NCI-H1930 (cell line): ENCODE results near the gene GFOD1.
"Not testable (repeated sequence)": the region's sequence is repeated elsewhere in the genome, so short reads cannot be mapped to it uniquely, and the experiment has no call there.

Source experiments
- DNase-seq, 2 experiments: peaks; one replicate each; lab custom pipeline; 2025; lab: John Stamatoyannopoulos, UW

The GFOD1 gene

DNA sequence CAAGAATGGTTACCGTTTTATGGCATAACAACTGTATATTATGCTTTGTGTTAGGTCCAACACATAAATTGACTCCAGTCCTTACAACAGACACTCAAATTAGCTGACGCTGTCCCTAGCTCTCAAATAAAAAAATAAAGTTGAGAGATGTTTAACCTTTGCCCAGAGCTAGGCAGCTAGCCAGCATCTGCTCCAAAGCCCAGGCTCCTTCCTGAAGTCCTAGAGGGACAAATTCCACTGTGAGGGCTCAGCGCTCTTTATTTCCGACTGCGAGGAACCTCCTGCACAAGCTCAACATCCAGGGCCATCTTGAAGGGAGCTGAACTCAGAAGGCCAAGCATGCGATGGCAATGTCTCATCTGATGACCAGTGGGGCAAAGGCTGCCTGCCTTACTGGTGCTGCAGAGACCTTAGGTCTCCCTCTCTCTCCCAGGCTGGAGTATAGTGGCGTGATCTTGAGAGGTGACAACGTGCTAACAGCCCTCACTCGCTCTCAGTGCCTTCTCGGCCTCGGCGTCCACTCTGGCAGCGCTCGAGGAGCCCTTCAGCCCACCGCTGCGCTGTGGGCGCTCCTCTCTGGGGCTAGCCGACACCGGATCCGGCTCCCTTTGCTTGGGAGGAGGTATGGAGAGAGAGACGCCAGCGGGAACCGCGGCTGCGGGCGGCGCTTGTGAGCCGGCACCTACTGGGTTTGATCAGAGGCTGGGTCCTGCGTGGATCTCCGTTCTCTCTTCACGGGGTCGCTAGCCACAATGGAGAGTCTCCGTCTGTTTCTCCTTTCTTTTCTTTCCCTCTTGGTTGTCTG, 24.7 kb upstream of the GFOD1 start:
- DNase-seq = no peak

DNA sequence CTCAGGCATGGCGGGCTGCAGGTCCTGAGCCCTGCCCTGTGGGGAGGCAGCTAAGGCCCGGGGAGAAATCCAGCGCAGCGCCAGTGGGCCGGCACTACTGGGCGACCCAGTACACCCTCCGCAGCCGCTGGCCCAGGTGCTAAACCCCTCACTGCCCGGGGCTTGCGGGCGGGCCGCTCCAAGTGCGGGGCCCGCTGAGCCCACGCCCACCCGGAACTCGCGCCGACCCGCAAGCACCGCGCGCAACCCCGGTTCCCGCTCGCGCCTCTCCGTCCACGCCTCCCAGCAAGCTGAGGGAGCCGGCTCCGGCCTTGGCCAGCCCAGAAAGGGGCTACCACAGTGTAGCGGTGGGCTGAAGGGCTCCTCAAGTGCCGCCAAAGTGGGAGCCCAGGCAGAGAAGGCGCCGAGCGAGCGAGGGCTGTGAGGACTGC, 23.8 kb upstream of the GFOD1 start:
- DNase-seq = not testable (repeated sequence)

DNA sequence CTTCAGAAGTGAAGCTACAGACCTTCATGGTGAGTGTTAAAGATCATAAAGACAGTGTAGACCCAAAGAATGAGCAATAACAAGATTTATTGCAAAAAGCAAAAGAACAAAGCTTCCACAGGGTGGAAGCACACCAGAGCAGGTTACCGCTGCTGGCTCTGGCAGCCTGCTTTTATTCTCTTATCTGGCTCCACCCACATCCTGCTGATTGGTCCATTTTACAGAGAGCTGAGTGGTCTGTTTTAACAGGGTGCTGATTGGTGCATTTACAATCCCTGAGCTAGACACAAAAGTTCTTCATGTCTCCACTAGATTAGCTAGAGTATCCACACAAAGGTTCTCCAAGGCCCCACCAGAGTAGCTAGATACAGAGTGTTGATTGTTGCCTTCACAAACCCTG, 23.0 kb upstream of the GFOD1 start:
- DNase-seq = not testable (repeated sequence)

DNA sequence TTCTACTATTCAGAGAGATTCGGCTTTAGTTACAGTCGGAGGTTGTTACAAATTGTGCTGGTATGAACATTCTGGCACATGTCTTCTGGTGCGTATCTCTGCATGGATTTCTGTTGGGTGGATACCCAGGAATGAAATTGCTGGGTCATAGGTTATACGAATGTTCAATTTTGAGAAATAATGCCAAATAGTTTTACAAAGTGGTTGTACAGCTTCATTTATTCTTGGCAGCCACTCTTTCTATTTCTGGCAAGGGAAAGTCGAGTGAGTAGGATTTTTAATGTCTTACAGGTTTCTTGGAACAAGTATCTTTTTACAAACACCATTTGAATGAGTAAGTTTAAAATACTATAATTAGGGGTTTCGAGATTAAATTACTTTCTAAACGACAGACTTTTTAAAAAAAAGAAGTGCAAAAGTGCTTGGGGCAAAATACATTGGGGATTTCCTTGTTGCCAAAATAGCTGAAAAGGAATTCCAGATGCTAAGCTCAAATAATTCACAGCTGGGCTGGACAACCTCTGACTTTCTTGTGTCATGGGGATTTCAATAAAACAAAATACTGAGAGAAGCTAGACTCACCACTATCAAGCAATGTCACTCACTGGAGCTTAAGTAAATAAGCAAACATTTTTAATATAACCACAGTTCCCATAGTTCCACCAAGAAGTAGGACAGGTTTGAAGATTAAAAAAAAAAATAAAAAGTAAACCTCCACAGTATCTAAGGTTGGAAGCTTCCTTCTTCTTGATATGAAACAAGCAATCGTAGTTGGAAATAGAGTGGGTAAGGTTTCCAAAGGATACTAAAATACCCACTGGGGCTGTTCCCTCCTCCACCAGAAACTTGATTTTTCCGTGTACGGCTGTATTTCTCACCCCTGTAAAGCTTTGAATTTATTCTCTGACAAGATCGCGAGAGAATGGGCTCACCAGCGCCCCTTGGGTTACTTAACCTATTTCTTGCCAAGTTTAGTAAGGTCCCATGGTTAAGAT, 21.6 kb upstream of the GFOD1 start:
- no peak for DNase-seq

DNA sequence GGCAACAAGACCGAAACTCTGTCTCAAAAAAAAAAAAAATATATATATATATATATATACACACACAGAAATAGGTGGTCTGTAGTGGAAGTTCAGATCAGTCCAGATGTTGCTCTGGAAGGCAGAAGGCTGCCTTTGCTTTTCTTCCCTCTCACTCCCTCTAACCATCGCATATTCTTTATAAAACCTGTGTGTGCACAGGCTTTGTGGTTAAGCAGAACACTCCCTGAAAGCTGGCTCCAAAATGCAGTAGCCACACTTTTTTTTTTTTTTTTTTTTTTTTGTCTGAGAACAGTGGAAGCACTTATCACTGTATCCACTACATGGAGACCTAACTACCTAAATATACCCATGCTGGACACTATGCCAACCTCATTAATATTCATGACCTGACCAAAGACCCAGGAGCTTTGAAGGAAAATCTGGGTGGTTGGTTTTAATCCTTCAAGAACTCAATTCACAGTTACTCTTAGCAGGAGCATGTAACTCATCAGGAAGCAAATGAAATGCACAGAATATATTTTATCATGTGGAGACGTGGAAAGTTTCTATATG, 20.0 kb upstream of the GFOD1 start:
- DNase-seq = no peak

DNA sequence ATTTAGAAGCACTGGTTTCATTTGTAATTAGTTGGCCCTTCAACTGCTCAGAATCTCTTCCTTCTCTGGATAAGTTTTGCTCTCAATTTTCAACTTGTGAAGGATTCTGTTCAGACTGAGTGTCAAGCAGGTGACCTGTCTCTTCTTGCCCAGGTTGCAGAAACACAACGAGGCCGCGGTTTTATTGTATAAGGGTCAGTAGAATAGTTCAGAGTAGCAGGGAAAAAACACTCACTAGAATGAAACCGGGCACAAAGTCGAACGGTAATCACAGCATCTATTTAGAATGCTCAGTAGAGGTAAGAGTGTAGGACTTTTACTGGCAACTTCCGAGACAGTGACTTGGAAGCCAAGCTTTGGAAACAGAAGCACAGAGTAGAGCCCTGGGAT, 17.9 kb upstream of the GFOD1 start:
- no peak for DNase-seq

DNA sequence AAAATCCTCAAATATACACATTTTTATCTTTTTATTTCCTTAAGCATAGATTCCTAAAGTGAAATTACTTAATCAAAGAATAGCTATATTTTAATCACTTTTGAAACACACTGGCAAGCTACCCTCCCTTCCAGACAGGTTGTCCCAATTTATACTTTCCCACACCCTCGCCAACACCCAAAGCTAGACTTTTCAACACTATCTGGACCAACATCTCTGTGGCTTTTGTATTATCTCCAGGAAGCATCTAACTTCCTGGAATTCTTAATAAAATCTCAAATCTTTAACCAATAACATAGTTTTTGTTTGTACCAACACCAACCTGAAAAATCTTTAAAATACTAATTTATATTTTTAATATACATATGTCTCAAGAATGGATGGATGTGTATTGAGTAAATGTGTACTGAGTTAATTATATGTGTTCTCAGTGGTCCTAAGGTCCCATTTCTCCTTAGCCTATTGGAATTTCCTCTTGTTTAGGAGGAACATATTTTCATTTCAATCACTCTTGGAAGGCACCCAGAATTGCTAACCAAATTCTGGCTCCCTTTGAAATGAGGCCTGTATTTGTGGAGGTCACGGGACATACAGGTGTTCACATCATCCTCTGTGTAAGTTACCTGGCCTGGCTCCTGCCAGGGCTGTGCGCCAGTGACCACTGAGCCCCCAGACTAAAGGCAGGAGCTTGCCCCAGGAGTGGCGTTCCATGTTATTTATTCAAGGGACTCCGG, 17.4 kb upstream of the GFOD1 start:
- no peak for DNase-seq

DNA sequence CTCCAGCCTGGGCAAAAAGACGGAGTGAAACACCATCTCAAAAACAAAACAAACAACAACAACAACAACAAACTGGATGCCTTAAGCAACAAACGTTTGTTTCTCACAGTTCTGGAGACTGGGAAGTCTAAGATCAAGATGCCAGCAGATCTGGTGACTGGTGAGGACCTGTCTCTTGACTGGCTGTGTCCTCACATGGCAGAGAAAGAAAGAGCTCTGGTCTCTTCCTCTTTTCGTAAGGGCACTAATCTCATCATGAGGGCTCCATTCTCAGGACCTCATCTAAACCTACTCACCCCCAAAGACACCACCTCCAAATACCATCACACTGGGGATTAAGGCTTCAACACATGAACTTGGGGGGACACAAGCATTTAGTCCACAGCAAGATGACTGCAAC, 13.5 kb upstream of the GFOD1 start:
- no peak for DNase-seq

DNA sequence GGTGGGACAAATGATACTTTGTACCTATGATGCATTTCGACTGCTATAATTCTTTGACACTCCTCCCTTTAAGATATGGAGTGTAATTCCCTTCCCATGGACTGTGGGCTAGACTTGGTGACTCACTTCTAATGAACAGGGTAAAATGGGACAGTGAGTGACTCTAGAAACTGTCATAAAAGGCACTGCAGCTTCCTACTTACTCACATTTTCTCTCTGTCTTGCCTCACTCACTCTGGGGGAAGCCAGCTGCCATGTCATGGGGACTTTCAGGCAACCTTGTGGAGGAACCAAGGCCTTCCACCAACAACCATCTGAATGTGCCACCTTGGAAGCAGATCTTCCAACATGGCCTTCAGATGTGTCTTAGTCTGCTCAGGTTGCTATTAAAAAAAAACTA, 12.9 kb upstream of the GFOD1 start:
- no peak for DNase-seq

DNA sequence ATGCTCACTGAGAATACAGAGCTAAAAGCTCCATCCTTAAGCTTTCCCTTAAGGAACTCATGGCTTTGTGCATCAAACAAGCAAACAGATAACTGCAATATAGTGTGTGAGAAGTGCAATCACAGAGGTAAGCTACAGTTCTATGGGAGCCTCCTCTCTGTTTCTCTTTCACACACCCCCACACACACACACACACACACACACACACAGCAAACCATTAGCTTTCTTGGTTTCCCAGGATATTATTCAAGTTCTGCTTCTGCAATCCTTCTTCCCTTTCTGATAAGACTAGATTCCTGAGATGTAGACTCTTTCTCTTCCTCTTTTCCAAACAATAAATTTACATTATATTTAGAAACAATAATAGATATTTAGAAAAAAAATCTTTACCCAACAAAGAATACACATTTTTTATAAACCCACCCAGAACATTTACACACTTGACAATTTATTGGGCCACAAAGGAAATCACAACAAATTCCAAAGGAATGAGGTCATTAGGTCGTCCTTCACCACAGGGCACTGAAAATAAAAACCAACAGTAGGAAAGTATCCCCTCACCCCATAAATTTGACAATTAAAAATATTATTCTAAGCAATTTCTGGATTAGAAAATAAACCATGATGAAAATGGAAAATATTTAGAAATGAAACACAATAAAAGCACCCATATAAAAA, 9.3 kb upstream of the GFOD1 start:
- no peak for DNase-seq

DNA sequence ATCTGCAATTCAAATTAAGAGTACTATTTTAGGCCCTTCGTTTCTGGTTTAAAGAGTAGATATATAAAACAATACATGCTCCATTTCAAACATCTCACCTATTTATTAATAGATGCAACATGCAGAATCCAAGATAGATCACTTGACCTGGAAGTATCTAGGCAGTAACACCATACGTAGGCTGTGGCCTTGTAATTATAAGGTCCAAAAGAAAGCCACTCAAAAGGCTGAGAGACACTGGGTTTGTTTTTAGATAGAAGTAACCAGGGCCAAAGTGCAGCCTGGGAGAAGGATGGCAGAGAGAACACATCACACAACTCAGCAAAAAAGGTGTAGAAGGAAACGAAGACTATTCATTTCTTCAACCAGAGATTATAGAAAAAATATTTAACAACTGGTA, 8.4 kb upstream of the GFOD1 start:
- DNase-seq = no peak

DNA sequence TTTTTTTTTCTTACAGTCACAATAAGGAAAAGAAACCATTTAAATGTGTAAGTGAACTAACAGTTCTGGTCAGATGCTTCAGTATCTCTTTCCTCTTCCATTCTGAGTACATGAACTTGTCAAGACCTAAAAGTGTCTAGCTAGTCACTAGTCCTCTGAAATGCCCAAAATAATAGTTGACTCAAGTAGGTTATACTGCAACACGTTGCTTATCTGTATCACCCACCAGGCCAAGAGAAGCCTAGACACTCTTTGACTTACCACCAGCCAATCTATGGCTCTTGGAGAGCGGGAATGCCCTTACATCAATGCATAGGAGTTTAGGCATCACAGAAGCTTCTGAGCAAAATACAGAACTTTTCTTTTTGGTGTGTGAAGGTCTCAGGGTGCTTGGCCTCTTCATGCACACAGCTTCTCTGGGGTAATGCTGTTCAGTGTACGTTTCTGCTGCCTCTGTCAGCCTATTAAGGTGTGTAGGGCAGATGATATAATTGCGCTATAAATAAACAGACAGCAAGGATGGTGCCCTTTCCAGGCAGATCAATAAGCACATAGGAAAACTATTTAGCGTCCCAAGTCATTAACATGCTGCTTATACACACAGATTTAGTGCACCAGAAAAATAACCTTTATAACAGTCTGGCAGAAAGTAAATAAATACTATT, 7.8 kb upstream of the GFOD1 start:
- DNase-seq = no peak

DNA sequence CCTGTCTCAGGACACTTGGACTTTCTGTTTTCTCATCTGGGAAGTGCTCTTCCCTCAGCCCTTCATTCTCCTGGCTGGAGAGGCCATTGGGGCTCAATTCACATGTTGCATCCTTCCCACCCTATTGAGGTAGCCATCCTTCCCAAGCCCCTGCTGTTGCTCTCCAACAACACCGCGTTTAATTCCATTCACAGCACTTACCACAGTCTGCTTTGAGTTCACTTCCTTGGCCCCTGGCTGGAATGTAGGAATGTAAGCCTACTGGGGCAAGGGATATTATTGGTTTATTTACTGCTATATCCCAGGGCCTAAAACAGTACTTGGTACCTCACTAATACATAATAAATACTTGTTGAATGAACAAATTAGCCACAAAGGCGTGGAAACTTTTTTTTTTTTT, 6.7 kb upstream of the GFOD1 start:
- no peak for DNase-seq

DNA sequence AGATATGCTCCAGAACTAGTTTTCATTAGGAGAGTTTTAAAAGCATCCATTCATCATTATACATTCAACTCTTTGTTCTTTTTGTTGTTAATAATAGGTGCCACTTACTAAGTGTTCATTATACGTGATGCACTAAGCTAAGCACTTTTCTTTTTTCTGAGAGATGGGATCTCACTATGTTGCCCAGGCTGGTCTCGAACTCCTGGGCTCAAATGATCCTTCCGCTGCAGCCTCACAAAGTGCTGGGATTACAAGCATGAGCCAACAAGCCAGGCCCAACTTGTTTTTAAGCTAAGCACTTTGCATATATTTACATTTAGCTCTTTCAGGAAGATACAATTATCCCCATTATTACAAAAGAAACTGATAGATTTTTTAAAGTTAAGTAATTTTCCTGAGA, 5.7 kb upstream of the GFOD1 start:
- DNase-seq = no peak

DNA sequence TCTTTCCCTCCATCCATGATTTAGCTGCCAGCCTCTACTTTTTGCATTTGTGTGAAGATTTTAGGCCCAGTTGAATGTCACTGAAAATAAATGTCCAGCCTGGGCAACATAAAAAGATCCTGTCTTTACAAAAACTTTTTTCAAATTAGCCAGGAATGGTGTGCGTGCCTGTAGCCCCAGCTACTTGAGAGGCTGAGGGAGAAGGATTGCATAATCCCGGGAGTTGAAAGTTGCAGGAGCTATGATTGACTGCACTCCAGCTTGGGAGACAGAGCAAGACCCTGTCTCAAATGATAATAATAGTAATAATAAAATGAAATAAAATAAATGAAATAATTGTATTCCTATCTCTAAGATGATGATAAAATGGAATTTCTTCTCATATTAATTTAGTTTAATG, 5.0 kb upstream of the GFOD1 start:
- no peak for DNase-seq

DNA sequence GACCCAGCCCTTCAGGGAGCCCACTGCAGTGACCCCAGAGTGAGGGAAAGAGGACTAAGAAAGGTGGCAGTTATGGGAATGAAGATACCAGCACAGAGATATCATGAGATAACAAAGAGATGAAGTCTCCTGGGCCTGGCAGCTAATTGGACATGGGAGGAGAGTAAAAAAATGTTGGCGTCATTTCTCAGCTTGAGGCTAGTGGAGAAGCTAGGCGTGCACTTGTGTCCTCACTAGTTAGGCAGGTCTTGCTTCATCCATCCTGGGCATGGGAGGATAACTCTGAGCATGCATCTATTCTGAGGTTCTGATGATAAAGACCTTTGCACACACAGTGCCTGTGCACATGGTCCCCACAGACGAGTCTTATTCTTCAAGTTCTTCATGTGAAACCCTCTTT, 4.1 kb upstream of the GFOD1 start:
- DNase-seq = no peak

DNA sequence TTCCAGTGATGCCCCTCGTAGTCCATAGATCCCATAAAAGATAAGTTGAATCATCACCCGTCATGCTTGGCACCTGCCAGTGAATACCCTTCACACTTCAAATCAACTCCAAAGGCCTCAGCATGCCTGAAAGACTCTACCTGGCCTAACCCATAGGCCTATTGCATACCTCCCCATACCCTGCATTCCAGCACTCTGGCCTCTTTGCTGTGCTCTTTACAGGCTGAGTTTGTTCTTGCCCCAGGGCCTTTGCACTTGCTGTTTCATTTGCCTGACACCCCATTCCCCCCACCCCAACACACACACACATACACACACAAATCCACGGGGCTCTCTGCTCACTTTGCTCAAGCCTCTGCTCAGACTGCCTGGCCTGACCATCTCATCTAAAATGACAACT, 3.0 kb upstream of the GFOD1 start:
- DNase-seq = no peak

DNA sequence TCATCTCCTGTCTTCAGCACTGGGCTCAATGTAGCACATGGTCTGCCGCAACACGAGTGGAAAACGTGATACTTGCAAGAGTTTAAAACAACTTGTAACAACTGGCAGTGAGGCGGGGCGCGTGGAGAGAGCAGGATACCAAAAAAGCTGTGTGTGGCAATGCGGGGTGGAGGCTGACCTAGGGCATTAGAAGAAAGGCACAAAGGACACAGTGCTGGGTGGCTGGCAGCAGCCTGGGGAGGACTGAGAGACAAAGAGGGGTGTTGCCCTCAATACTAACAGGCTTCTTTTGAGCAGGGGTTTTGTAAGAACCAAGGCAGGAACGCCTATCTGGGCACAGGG, 1.5 kb upstream of the GFOD1 start:
- no peak for DNase-seq

DNA sequence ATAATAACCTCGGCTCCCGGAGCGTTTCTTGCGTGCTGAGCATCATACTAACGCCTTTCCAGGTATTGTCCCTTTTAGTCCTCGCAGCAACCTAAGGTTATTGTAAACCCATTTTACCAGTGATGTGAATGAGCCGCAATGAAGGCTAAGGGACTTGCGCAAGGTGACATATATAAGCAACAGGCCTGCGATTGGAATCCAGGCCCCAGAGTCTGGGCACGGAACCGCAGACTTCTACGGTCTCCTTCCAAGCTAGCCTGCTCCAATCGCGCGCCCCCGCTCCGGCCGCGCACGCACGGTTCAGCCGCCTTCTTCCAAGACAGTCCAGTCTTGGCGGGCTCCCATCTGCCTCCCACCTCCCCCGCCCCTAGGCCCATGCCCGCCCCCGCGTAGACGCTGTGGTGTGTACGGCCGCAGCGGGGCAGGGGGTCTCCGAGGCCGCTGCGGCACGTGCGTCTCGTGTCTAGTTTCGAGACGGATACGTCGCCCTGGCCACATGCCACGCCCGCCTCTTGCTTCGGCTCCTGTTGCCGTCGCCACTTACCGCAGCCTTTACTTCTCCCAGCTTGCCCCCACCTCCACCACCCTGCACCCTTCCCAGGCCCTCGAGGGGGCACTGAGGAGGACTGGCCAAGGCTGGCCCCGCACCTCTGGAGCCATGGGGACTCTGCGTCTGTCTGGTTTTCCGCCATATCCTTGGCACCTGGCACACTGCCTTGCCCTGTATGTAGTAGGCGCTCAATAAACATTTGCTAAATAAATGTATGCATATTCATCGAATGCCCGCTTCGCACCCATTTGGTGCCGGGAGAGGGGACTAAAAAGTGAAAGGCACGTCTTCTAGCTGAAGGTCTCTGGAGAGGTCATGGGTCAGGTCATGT, 855 bp upstream of the GFOD1 start:
- no peak for DNase-seq

DNA sequence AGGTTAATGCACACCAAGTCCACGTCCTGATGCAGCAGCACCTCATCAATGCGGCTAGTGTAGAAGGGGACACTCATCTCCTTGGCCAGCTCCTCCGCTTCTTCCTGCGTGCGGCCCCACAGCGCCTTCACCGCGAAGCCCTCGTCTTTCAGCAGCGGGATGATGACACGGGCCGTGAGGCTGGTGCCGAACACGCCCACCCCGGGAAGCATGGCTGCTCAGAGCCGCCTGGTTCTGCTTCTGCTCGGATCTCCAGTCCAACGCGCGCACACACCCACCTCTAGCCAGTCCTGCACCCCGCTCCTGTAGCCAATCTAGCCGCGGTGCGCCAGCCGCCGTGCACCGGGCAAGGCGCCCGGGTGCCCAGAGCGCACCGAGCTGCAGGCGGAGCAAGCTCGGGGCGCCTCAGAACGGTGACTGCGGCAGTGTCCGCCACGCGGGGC, 700 bp downstream of the GFOD1 start:
- no peak for DNase-seq
